Lung (tissue), 12 donors: ENCODE results near the gene LARP1. TPM values are rescaled to one million over a fixed set of nuclear protein-coding genes. Genes with fewer than 3 reads are reported as not detected.

Experiments
- ATAC-seq: fragments of 200-7000 bp; cut with Tn5 transposase; one replicate; pipeline ENCODE4 v1.9.1; 2020; ENCODE audit warnings: moderate number of reproducible peaks; ENCODE audit not compliant: insufficient read depth, low FRiP score
- DNase-seq, 3 donors: peaks; one replicate each; pipeline ENCODE4 v3.0.0-alpha.2; 2013 to 2017
- H3K27ac ChIP-seq, 2 donors: one replicate each; pipeline ENCODE4 v1.5.1; 2013; ENCODE audit warnings: mild to moderate bottlenecking in 2 of 2, moderate library complexity in 2 of 2, control low read depth in 1 of 2, inconsistent platforms in 1 of 2, low read depth in 1 of 2, low read length in 1 of 2
- H3K27me3 ChIP-seq, 3 donors: one replicate each; pipeline ENCODE4 v1.5.1; 2013; ENCODE audit warnings: low read length in 2 of 3; ENCODE audit not compliant: control insufficient read depth in 3 of 3, insufficient read depth in 3 of 3
- H3K36me3 ChIP-seq, 4 donors: one replicate each; pipeline ENCODE4 v1.5.1; 2013; ENCODE audit warnings: low read length in 4 of 4, mild to moderate bottlenecking in 1 of 4, moderate library complexity in 1 of 4; ENCODE audit not compliant: control insufficient read depth in 4 of 4, insufficient read depth in 4 of 4
- H3K4me1 ChIP-seq, 5 donors: one replicate each; pipeline ENCODE4 v1.5.1; 2013; ENCODE audit warnings: low read length in 5 of 5, mild to moderate bottlenecking in 2 of 5, moderate library complexity in 1 of 5; ENCODE audit not compliant: control insufficient read depth in 5 of 5, insufficient read depth in 5 of 5
- H3K4me3 ChIP-seq: one replicate; pipeline ENCODE4 v1.5.1; 2013; ENCODE audit warnings: mild to moderate bottlenecking, control low read depth, moderate library complexity
- H3K9ac ChIP-seq, 2 donors: one replicate each; pipeline ENCODE4 v1.5.1; 2013; ENCODE audit warnings: low read length in 2 of 2, control low read depth in 1 of 2; ENCODE audit not compliant: insufficient read depth in 1 of 2
- H3K9me3 ChIP-seq, 4 donors: one replicate each; pipeline ENCODE4 v1.5.1; 2013; ENCODE audit warnings: low read length in 3 of 4, mild to moderate bottlenecking in 1 of 4, moderate library complexity in 1 of 4; ENCODE audit not compliant: control insufficient read depth in 4 of 4, insufficient read depth in 3 of 4
- CTCF ChIP-seq: IDR thresholded peaks from 2 replicates; pipeline ENCODE4 v1.5.1; 2012; ENCODE audit warnings: mild to moderate bottlenecking; ENCODE audit errors: control extremely low read depth, extremely low read depth
- WGBS, 2 donors: extraction: QIAGEN DNeasy Blood & Tissue Kit; methylation state at CpG; one replicate each; pipeline ENCODE4 v1.1.7; 2013; 5-methylcytosine and 5-hydroxymethylcytosine counted together
- polyA plus RNA-seq, 2 donors: library from polyadenylated mRNA; stranded (reverse); fragments of 200-250 nt; gene quantifications; one replicate each; pipeline ENCODE4 v1.2.1, GENCODE V29; 2013
- total RNA-seq, 2 donors: library from RNA; depleted of rRNA in 1 of 2; stranded (reverse); fragments of >200 nt in 1 of 2; gene quantifications; one replicate each; pipeline ENCODE4 v1.2.1, GENCODE V29; 2014 to 2021
- donor health status: control.
- donor health status: control.
- donor health status: Bipolar disorder and iron deficiency.
- donor health status: healthy.
- donor health status: DM: yes; HTN: yes; CAD: no.

The LARP1 gene
- total and polyA plus RNA-seq, 4 donors, result 30.5 to 199 (median 61.7) TPM

GRCh38 chr5:154721481-154722058, 33.6 kb upstream of the LARP1 start:
- peaks cover 0 to 3% (median 0%) of the 10 kb centered on the region in 5 donors for H3K4me1 ChIP-seq
- H3K27ac ChIP-seq, result no peak overlapping the region
- ATAC-seq (no peak), DNase-seq (no peak)
- H3K36me3 ChIP-seq, result no peaks in the 10 kb centered on the region
- H3K27me3 ChIP-seq, result no peaks in the 10 kb centered on the region
- 89 to 90% methylated on average over 5 of the region's 5 CpGs for WGBS, 2 donors
- no peak overlapping the region for H3K4me3 ChIP-seq
- TF ChIP-seq CTCF, result no peak
- no peaks in the 10 kb centered on the region for H3K9me3 ChIP-seq
- H3K9ac ChIP-seq, result no peak overlapping the region

- Histone ChIP-seq H3K27ac (no peak overlapping the region), H3K4me1 (peaks cover 0 to 3% (median 0%) of the 10 kb centered on the region in 5 donors), H3K9ac (no peak overlapping the region), H3K27me3 (no peaks in the 10 kb centered on the region), H3K4me3 (no peak overlapping the region), H3K36me3 (no peaks in the 10 kb centered on the region), H3K9me3 (no peaks in the 10 kb centered on the region)
- ATAC-seq (no peak), DNase-seq (no peak)
- WGBS, 2 donors, result 91% methylated on average over 4 of the region's 4 CpGs
- TF ChIP-seq CTCF, result no peak
Observed at GRCh38 chr5:154722097-154722496, 33.1 kb upstream of the LARP1 start.

- 96 to 98% methylated on average over 2 of the region's 2 CpGs for WGBS, 2 donors
- H3K4me1 ChIP-seq, result peaks cover 0 to 3% (median 0%) of the 10 kb centered on the region in 5 donors
- H3K4me3 ChIP-seq, result no peak overlapping the region
- ATAC-seq, result no peak
- H3K36me3 ChIP-seq, result no peaks in the 10 kb centered on the region
- H3K9ac ChIP-seq, result no peak overlapping the region
- DNase-seq, result no peak
- no peaks in the 10 kb centered on the region for H3K27me3 ChIP-seq
- no peak for TF ChIP-seq CTCF
- H3K9me3 ChIP-seq, result no peaks in the 10 kb centered on the region
- no peak overlapping the region for H3K27ac ChIP-seq
Observed at GRCh38 chr5:154722936-154723335, 32.2 kb upstream of the LARP1 start.
